ENCODE measurements around the gene FCER1G. TPM values are rescaled to one million over a fixed set of nuclear protein-coding genes. Genes with fewer than 3 reads are reported as not detected.
A peak's percentile ranks its signal among the peaks of the same experiment; 100 is the strongest.

Gene FCER1G
- total RNA-seq, 1 donor from 2014 or later = 4.3 TPM

- Mint-ChIP-seq H3K27ac (ENCODE audit: unreplicated experiment) (no peak overlapping the region), H3K4me1 (ENCODE audit: unreplicated experiment) (peaks cover 31% of the 10 kb centered on the region), H3K27me3 (ENCODE audit: unreplicated experiment) (peaks cover 2% of the 10 kb centered on the region), H3K36me3 (ENCODE audit: low read depth, unreplicated experiment) (peaks cover 14% of the 10 kb centered on the region), H3K4me3 (ENCODE audit: unreplicated experiment) (peak overlapping the region; percentile 74), H3K9me3 (ENCODE audit: unreplicated experiment) (no peaks in the 10 kb centered on the region)
- TF ChIP-seq, protein P1, sequence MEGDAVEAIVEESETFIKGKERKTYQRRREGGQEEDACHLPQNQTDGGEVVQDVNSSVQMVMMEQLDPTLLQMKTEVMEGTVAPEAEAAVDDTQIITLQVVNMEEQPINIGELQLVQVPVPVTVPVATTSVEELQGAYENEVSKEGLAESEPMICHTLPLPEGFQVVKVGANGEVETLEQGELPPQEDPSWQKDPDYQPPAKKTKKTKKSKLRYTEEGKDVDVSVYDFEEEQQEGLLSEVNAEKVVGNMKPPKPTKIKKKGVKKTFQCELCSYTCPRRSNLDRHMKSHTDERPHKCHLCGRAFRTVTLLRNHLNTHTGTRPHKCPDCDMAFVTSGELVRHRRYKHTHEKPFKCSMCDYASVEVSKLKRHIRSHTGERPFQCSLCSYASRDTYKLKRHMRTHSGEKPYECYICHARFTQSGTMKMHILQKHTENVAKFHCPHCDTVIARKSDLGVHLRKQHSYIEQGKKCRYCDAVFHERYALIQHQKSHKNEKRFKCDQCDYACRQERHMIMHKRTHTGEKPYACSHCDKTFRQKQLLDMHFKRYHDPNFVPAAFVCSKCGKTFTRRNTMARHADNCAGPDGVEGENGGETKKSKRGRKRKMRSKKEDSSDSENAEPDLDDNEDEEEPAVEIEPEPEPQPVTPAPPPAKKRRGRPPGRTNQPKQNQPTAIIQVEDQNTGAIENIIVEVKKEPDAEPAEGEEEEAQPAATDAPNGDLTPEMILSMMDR (IDR thresholded peaks at IDR 0.05; ENCODE audit: unreplicated experiment) = no peak
- DNase-seq (ENCODE audit: low spot score) = no peak
Measured at GRCh38 chr1:161225178-161225533, 10.1 kb downstream of the FCER1G start.

DNA sequence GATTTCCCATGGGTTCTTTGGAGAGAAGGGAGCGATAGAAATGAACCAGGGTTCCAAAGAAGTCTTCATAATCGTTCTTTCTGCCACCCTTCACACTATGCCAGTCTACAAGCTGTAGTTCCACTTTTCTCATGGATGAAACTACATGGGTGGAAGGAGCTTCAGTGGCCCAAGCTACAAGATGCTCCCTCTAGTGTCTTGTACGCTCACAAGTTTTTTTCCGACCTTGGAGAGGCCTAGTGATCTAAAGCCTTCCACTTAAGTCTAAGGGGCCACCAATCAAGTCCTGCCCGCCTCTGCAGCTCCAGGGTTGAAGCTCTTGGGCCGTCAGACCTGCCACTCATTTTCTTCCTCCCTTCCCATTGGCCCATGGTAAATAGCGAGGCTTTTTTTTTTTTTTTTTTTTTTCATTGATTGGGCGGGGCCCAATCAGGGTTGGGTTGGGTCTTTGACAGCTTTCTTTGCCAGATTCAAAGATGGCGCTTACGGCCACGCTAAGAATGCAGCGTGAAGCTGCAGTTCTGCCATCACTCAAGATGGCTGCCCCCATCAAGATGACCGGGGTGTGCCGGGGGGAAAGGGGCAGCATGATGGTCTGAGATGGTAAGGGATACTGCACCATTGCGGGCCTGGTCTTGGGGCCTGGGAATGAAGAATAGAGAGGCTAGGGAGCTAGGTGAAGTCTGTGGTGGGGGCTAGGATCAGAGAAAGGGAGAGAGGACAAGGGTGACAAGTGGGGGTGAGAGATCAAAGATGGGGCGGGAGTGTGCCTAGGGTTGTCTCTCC lies 10.6 kb downstream of the FCER1G start, which contains the start of gene TOMM40L:
Gene TOMM40L, plus strand, starts transcription at position 527 of the 786 bp plus-strand sequence. CDS start 430 bp downstream, outside the sequence.
- Mint-ChIP-seq H3K9me3 (ENCODE audit: unreplicated experiment) (no peaks in the 10 kb centered on the region), H3K27me3 (ENCODE audit: unreplicated experiment) (peaks cover 2% of the 10 kb centered on the region), H3K27ac (ENCODE audit: unreplicated experiment) (peak within 1 kb of the TSS; percentile 98), H3K4me1 (ENCODE audit: unreplicated experiment) (peaks cover 31% of the 10 kb centered on the region), H3K36me3 (ENCODE audit: low read depth, unreplicated experiment) (peaks cover 14% of the 10 kb centered on the region), H3K4me3 (ENCODE audit: unreplicated experiment) (peak within 1 kb of the TSS; percentile 100)
- peak; percentile 81 for DNase-seq (ENCODE audit: low spot score)
- TF ChIP-seq, protein P1 (IDR thresholded peaks at IDR 0.05; ENCODE audit: unreplicated experiment) = peak; percentile 21

GRCh38 chr1:161226320-161226711 lies 11.2 kb downstream of the FCER1G start:
- Mint-ChIP-seq H3K9me3 (ENCODE audit: unreplicated experiment) (no peaks in the 10 kb centered on the region), H3K4me3 (ENCODE audit: unreplicated experiment) (peak overlapping the region; percentile 100), H3K4me1 (ENCODE audit: unreplicated experiment) (peaks cover 31% of the 10 kb centered on the region), H3K36me3 (ENCODE audit: low read depth, unreplicated experiment) (peaks cover 14% of the 10 kb centered on the region), H3K27me3 (ENCODE audit: unreplicated experiment) (peaks cover 2% of the 10 kb centered on the region), H3K27ac (ENCODE audit: unreplicated experiment) (peak overlapping the region; percentile 98)
- TF ChIP-seq, protein P1 (IDR thresholded peaks at IDR 0.05; ENCODE audit: unreplicated experiment) = no peak
- no peak for DNase-seq (ENCODE audit: low spot score)

DNA sequence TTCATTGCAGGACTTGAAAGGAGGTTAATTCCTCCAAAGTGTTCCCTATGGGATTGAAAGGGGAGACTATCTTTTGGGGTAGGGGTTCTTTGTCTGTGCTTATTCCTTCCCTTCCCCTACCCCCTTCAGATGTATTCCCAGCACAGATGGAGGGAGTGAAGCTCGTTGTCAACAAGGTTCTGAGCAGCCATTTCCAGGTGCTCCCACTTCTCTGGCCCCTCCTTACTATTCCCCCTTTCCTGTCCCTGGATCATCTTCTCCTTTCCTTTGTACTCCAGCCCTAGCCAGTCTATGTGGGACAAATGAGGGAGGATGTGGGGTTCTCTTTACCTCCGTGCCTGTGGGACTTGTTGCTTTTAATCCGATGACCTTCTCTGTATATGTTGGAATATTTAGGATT lies 11.7 kb downstream of the FCER1G start:
- no peak for DNase-seq (ENCODE audit: low spot score)
- Mint-ChIP-seq H3K27me3 (ENCODE audit: unreplicated experiment) (peaks cover 2% of the 10 kb centered on the region), H3K36me3 (ENCODE audit: low read depth, unreplicated experiment) (peaks cover 14% of the 10 kb centered on the region), H3K27ac (ENCODE audit: unreplicated experiment) (peak overlapping the region; percentile 98), H3K4me3 (ENCODE audit: unreplicated experiment) (peak overlapping the region; percentile 100), H3K9me3 (ENCODE audit: unreplicated experiment) (no peaks in the 10 kb centered on the region), H3K4me1 (ENCODE audit: unreplicated experiment) (peaks cover 31% of the 10 kb centered on the region)
- TF ChIP-seq, protein P1 (IDR thresholded peaks at IDR 0.05; ENCODE audit: unreplicated experiment) = no peak

GRCh38 chr1:161227196-161227871 lies 12.2 kb downstream of the FCER1G start:
- Mint-ChIP-seq H3K27me3 (ENCODE audit: unreplicated experiment) (peaks cover 2% of the 10 kb centered on the region), H3K27ac (ENCODE audit: unreplicated experiment) (peak overlapping the region; percentile 98), H3K4me1 (ENCODE audit: unreplicated experiment) (peaks cover 31% of the 10 kb centered on the region), H3K4me3 (ENCODE audit: unreplicated experiment) (peak overlapping the region; percentile 100), H3K9me3 (ENCODE audit: unreplicated experiment) (no peaks in the 10 kb centered on the region), H3K36me3 (ENCODE audit: low read depth, unreplicated experiment) (peaks cover 14% of the 10 kb centered on the region)
- TF ChIP-seq, protein P1 (IDR thresholded peaks at IDR 0.05; ENCODE audit: unreplicated experiment) = peak; percentile 99
- DNase-seq (ENCODE audit: low spot score) = peak; percentile 81
